ENCODE data around the gene MOGAT3. TPM values are rescaled to one million over a fixed set of nuclear protein-coding genes. Genes with fewer than 3 reads are reported as not detected.
A peak's percentile ranks its signal among the peaks of the same experiment; 100 is the strongest.

Gene MOGAT3
- total and polyA plus RNA-seq, 2 experiments from 2014 or later = 0.44 TPM; not detected in 1

- Histone ChIP-seq H3K27ac (ENCODE audit: low read depth) (no peak overlapping the region), H3K4me3 (no peak overlapping the region), H4K20me1 (replicated peaks; ENCODE audit: insufficient read depth) (no peaks in the 10 kb centered on the region), H3K4me1 (ENCODE audit: insufficient read depth) (peaks cover 7% of the 10 kb centered on the region), H3K36me3 (ENCODE audit: insufficient read depth) (no peaks in the 10 kb centered on the region; the same call in 1 of the 2 replicates), H3K79me2 (replicated peaks; ENCODE audit: insufficient read depth) (peaks cover 6% of the 10 kb centered on the region; the same call in 1 of the 2 replicates), H2AFZ (no peak overlapping the region), H3F3A (replicated peaks; ENCODE audit: low read depth) (peaks cover 6% of the 10 kb centered on the region; the same call in 1 of the 2 replicates), H3K9me2 (ENCODE audit: insufficient read depth) (no peaks in the 10 kb centered on the region), H3K4me2 (no peak overlapping the region), H3K27me3 (ENCODE audit: insufficient read depth) (no peaks in the 10 kb centered on the region)
- DNase-seq (ENCODE audit: low spot score) = no peak
- Mint-ChIP-seq H3K4me1 (peaks cover 10% of the 10 kb centered on the region; the same call in 2 of the 3 replicates), H3K9me3 (no peaks in the 10 kb centered on the region), H3K27me3 (ENCODE audit: insufficient read depth, low read depth, poor library complexity) (peaks cover 9% of the 10 kb centered on the region), H3K4me3 (no peak overlapping the region), H3K27ac (no peak overlapping the region), H3K36me3 (ENCODE audit: low read depth) (peaks cover 17% of the 10 kb centered on the region)
- peak; percentile 24 for ATAC-seq
- no peak for TF ChIP-seq REST (IDR thresholded peaks at IDR 0.05; ENCODE audit: unreplicated experiment)
- TF ChIP-seq CTCF (conservative IDR thresholded peaks at IDR 0.05; ENCODE audit: low read depth in 2 of 2) = peak in 1 of 2 experiments; percentile 47; a peak in 2 of 4 replicates
- TF ChIP-seq ZNF114 (CRISPR knock-in tag; IDR thresholded peaks at IDR 0.05) = no peak
- no peak for TF ChIP-seq EZH2 (IDR thresholded peaks at IDR 0.05; ENCODE audit: low read depth, unreplicated experiment)
- TF ChIP-seq STAT1 (IDR thresholded peaks at IDR 0.05; ENCODE audit: unreplicated experiment) = no peak
- TF ChIP-seq JUNB (IDR thresholded peaks at IDR 0.05; ENCODE audit: unreplicated experiment) = no peak
Measured at GRCh38 chr7:101212014-101212413, 11.2 kb upstream of the MOGAT3 start.

- DNase-seq (ENCODE audit: low spot score) (no peak), ATAC-seq (no peak)
- H3K4me1 ChIP-seq (ENCODE audit: insufficient read depth) = peaks cover 3% of the 10 kb centered on the region
- H3K79me2 ChIP-seq (replicated peaks; ENCODE audit: insufficient read depth) = 0 out of 2 replicates have a peak, but pooled peaks cover 3% of the 10 kb centered on the region
- Mint-ChIP-seq H3K27me3 (ENCODE audit: insufficient read depth, low read depth, poor library complexity) (peaks cover 5% of the 10 kb centered on the region), H3K36me3 (ENCODE audit: low read depth) (peaks cover 20% of the 10 kb centered on the region), H3K4me1 (peaks cover 6% of the 10 kb centered on the region; the same call in 2 of the 3 replicates), H3K27ac (no peak overlapping the region), H3K4me3 (no peak overlapping the region), H3K9me3 (no peaks in the 10 kb centered on the region)
- H3F3A ChIP-seq (replicated peaks; ENCODE audit: low read depth) = peaks cover 6% of the 10 kb centered on the region; the same call in 1 of the 2 replicates
- H3K36me3 ChIP-seq (ENCODE audit: insufficient read depth) = no peaks in the 10 kb centered on the region; the same call in 1 of the 2 replicates
- H2AFZ ChIP-seq = no peak overlapping the region
- H3K4me2 ChIP-seq = no peak overlapping the region
- no peak overlapping the region for H3K27ac ChIP-seq (ENCODE audit: low read depth)
- H4K20me1 ChIP-seq (replicated peaks; ENCODE audit: insufficient read depth) = no peaks in the 10 kb centered on the region
- no peaks in the 10 kb centered on the region for H3K9me2 ChIP-seq (ENCODE audit: insufficient read depth)
- no peak overlapping the region for H3K4me3 ChIP-seq
- H3K27me3 ChIP-seq (ENCODE audit: insufficient read depth) = no peaks in the 10 kb centered on the region
- TF ChIP-seq CREB1 (CRISPR knock-in tag; IDR thresholded peaks at IDR 0.05; ENCODE audit: low read depth) (no peak), ZNF331 (CRISPR knock-in tag; IDR thresholded peaks at IDR 0.05; ENCODE audit: low read depth) (no peak), EZH2phosphoT487 (IDR thresholded peaks at IDR 0.05; ENCODE audit: unreplicated experiment) (no peak), REST (IDR thresholded peaks at IDR 0.05; ENCODE audit: unreplicated experiment) (no peak)
Measured at GRCh38 chr7:101211501-101211900, 10.7 kb upstream of the MOGAT3 start.
